GM21381 (cell line): ENCODE measurements around the gene RASD2.

Experiments used
- ATAC-seq: cut with Tn5 transposase; IDR thresholded peaks from one replicate; pipeline ENCODE4 v1.9.1; 2021; ENCODE audit warnings: mild to moderate bottlenecking, moderate library complexity; ENCODE audit not compliant: unreplicated experiment

Gene RASD2

DNA sequence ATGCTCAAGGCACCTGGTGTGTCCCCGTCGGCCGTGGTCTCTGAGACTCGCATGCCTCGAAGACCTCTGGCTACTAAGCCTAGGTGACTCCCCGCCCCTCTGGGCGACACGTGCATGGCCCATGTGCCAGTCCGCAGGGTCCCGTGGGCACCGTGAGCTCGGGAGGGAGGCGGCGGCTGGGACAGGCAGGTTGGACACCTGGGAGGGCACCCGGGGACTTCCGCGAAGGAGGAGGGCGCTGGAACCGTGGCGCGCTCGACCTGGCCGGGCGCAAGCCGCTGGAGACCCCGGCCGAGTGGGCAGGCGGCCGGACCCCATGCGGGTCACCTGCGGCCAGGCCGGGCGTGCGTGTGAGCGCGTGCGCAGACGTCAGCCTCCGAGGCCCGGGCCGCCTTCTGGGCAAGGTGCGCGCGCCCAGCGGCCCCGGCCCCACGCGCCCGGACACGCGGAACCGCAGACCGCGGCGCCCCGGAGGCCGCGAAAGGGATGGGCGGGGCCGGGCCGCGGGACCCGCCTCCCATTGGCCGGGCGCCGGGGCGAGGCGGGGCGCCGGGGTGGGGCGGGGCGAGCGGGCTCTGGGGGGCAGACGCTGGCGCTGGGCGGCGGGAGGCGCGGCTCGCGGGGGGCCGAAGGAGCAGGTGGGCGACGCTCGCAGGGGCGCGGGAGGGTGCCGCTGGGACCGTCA is 579 bp upstream of the RASD2 start:
- ATAC-seq: no peak

DNA sequence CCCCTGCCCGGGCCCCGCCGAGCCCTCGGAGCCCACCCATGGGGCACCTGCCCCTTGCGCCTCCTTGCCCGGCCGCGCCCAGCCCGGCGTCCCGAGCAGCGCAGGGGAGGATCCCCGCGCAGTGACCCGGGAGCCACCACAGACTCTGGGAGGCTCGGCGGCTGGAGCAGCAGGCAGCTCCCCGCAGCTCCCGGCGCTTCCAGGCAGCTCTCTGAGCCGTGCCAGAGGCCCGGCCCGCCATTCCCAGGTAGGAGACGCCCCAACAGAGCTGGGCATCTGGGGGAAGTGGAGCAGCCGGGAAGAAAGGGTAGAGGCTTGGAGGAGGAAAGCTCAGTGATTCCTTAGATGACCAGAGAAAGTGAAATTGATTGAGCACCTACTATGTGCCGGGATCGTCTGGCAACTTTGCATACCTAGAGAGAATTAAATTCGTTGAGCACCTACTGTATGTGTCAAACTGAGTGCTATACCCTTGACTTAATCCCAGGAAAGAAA is 670 bp downstream of the RASD2 start:
- ATAC-seq: no peak

DNA sequence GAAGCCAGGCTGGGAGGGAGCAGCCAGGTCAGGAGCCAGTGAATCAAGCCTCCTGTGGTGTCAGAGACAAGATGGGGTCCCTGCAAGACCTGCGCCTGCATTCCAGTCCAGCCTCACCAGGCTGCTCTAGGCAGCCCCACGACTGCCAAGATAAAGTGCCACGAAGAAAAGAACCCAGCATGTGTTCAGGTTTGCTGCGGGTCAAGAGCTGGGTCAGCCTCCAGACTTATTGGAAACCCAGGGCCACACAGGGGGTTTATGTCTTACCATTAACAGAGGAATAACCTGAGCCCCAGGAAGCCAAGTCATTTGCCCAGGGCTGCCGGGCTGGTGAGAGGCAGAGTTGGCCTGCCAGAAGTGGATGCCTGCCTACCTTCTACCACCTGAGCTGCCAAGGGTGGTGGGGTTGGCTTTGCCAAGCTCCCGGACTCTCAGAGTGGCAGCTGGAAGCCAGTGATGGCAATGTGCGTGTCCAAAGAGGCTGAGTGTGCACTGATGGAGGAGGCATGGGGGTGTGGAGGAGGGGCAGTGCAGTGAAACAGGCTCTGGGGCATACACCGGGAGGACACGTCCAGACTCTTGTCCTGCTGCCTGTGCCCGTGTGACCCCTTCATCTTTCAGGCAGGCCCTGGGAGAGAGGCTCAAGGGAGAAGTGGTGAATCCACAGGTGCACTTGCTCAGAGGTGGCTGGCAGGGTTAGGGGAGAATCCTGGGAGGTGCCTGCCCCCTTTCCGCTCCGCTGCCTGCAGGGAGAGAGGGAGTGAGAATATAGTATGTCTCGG is 1.7 kb downstream of the RASD2 start:
- ATAC-seq: no peak

DNA sequence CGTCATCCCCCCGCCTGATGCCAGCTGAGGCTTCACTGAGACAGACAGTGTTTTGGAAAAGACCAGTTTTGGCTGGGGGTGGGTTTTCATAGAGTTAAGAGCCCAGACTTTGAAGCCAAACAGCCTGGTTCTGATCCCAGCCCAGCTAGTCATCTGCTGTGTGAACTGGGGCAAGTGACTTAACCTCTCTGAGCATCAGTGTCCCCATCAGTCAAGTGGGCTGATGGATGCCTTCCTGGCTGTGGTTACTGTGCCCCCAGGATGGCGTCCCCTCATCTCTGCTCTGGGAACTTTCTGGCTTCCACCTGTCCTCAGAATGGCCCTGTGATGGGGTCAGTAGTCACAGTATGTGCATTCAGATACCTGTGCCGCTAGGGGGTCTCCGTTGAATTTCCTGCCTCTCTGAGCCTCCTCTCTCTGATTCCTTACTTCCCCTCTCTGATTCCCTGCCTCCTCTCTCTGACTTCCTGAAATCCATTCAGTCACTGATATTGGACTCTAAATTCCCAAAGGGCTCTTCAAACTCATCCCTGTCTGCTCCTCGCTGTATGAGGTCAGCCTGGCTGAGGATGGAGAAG is 2.4 kb downstream of the RASD2 start:
- ATAC-seq: no peak

DNA sequence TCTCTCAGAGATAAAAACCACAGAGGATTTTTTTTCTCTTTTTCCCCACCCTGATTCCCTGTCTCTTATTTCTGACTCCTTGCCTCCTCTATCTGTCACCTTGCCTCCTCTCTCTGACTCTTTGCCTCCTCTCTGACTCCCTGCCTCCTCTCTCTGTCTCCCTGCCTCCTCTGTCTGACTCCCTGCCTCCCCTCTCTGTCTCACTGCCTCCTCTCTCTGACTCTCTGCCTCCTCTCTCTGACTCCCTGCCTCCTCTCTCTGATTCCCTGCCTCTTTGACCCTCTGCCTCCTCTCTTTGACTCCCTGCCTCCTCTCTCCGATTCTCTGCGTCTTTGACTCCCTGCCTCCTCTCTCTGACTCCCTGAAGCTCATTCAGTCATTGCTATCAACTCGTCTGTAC is 3.1 kb downstream of the RASD2 start:
- no peak for ATAC-seq

DNA sequence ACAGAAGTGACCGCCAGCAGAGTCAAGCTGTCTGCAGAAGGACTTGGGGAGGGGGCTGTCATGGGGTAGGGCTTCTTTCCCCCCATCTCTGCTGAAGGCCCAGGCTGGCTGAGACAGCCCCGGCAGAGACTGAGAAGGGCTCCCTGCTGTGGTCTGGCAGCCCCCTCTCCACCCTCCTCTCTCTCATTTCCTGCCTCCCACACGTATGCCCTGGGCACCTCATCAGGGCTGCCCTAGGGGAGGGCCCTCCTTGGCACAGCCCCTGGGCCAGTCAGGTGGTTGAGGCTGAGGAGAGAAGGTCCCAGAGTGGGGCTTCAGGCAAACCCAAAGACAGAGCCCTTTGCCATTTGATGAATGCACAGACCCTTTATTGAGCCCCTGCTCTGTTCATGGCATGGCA is 3.6 kb downstream of the RASD2 start:
- no peak for ATAC-seq

DNA sequence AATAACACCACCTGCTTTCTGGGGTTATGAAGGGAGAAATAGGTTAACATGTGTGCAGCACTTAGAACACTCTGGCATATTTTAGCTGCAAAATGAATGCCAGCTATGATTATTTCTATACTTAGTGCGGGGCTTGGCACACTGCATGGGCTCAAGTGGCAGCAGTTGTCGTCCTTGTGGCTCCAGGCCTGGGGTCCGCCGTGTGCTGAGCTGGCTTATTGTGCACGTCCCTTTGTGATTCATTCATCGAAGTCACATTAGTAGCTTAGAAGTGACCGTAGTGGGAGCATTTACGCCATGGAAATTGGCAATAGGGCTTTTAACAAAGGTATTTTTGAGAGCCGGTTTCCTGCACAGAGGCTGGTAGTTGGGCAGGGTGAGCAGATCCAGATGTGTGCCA is 4.2 kb downstream of the RASD2 start:
- ATAC-seq: no peak

DNA sequence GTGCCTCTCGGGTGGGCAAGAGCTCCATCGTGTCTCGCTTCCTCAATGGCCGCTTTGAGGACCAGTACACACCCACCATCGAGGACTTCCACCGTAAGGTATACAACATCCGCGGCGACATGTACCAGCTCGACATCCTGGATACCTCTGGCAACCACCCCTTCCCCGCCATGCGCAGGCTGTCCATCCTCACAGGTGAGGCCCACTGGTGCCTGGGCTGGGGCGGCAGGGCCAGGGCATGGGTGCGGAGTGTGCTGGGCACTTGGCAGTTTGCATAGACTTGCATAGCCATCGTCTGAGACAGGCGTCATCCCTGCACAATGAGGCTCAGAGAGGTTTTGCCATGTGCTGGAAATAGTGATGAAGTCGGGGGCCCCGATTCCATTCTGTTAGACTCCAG is 6.3 kb downstream of the RASD2 start:
- ATAC-seq: no peak

DNA sequence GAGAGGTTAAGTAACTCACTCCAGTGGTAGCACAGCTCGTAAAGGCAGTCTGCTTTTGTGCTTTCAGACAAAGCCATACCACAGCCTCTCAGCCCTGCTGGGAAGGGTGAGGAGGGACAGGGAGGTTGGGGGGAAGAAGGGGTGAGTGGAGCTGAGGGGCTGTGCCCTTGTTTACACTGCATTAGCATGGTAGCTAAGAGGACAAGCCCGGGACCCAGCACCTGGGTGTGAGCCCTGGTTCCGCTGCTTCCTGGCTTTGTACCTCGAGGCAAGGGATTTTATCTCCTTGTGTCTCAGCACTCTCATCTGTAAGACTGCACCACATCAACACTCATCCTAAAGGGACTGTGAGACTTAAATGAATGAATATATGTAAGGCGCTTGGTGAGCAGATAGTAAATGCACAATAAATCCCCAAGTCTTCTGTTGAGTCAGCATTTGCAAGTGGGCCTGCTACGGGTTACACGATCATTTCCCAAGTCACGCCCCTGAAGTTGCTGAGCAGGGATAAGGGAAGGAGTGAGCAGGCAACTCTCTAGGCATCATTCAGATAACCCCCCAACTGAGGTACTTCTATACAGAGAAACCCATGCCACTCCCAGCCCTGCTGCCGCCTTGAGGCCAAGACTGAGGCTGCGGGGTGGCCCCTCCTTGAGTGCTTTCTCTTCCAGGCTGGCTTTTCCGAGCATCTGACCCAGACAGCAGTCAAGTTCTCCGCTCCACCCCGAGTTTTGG is 7.5 kb downstream of the RASD2 start:
- no peak for ATAC-seq

DNA sequence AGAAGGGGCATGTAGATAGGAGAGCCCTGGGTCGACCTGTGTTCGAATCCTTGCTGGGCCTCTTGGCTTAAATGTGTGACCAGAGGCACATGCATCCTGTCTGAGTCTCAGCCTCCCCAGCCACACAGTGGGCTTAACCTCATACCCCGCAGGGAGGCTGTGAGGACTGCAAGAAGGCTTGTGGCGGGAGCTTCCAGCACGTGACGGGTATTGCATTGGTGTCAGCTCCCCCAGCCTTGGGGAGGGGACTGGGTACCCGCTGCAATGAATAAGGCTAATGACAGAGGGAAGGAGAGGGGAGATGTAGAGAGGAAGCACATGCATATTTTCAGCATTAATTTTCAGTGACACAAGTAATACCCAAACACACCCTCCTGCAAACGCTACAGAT is 8.1 kb downstream of the RASD2 start:
- ATAC-seq: no peak

DNA sequence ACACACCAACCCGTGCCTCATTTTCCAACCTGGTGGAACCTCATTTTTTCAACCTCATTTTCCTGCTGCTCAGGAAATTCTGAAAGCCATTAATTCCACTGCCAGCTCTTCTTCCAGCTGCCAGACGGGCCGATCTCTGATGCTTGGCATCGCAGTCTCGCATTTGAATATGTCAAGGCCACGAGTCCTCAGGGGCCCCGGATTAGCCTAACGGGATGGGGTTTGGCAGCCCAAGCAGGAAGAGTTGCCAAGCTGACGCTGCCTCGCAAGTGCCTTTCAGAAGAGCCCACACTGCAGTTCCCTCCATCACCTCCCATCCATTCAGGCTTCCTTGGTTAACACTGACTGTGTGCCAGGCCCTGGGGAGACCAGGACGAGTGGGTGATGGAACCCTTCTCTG is 8.7 kb downstream of the RASD2 start:
- no peak for ATAC-seq

DNA sequence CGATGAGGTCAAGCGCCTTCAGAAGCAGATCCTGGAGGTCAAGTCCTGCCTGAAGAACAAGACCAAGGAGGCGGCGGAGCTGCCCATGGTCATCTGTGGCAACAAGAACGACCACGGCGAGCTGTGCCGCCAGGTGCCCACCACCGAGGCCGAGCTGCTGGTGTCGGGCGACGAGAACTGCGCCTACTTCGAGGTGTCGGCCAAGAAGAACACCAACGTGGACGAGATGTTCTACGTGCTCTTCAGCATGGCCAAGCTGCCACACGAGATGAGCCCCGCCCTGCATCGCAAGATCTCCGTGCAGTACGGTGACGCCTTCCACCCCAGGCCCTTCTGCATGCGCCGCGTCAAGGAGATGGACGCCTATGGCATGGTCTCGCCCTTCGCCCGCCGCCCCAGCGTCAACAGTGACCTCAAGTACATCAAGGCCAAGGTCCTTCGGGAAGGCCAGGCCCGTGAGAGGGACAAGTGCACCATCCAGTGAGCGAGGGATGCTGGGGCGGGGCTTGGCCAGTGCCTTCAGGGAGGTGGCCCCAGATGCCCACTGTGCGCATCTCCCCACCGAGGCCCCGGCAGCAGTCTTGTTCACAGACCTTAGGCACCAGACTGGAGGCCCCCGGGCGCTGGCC is 11.0 kb downstream of the RASD2 start:
- ATAC-seq: no peak

DNA sequence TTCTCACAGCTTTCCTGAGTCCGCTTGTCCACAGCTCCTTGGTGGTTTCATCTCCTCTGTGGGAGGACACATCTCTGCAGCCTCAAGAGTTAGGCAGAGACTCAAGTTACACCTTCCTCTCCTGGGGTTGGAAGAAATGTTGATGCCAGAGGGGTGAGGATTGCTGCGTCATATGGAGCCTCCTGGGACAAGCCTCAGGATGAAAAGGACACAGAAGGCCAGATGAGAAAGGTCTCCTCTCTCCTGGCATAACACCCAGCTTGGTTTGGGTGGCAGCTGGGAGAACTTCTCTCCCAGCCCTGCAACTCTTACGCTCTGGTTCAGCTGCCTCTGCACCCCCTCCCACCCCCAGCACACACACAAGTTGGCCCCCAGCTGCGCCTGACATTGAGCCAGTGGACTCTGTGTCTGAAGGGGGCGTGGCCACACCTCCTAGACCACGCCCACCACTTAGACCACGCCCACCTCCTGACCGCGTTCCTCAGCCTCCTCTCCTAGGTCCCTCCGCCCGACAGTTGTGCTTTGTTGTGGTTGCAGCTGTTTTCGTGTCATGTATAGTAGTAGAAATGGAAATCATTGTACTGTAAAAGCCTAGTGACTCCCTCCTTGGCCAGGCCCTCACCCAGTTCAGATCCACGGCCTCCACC is 11.7 kb downstream of the RASD2 start:
- ATAC-seq: no peak

DNA sequence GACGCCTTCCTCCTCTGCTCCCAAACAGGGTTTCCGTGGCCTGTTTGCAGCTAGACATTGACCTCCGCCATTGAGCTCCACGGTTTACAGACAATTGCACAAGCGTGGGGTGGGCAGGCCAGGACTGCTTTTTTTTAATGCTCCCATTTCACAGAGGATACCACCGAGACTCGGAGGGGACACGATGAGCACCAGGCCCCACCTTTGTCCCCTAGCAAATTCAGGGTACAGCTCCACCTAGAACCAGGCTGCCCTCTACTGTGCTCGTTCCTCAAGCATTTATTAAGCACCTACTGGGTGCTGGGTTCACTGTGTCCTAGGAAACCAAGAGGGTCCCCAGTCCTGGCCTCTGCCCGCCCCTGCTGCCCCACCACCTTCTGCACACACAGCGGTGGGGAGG is 12.2 kb downstream of the RASD2 start:
- no peak for ATAC-seq

DNA sequence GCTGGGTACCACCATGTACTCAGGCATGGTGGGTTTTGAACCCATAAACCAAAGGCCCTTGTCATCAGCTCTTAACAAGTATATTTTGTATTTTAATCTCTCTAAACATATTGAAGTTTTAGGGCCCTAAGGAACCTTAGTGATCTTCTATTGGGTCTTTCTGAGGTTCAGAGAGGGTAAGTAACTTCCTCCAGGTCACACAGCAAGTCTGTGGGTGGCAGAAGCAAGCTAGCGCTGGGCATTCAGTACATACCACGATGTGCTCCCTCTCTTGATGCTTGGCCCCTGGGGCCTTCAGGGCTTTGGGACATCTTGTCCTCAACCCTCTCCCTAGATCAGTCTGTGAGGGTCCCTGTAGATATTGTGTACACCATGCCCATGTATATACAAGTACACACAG is 12.7 kb downstream of the RASD2 start:
- no peak for ATAC-seq

DNA sequence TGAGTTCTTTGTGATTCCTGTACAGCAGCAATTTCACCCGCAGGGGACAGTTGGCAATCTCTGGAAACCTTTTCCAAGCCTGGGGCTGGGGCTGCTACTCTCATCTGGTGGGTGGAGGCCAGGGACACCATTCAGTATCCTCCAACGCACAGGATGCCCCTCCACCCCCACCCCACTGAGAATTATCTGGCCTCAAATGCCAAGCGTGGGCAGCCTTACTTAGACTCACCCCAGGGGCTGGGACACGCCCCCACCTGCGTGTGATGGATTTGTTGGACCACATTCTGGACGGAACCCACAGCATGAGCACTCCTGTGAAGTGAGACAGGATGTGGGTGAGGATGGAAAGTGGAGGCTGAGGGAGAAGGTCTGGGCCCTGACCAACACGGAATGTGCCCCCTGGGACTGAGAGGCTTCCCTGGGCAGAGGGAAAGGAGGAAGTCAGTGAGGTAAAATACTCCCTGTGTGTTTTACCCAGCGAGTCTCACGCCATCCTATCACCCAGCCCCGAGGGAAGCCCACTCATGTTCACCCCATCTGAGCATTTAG is 13.7 kb downstream of the RASD2 start:
- ATAC-seq: no peak

DNA sequence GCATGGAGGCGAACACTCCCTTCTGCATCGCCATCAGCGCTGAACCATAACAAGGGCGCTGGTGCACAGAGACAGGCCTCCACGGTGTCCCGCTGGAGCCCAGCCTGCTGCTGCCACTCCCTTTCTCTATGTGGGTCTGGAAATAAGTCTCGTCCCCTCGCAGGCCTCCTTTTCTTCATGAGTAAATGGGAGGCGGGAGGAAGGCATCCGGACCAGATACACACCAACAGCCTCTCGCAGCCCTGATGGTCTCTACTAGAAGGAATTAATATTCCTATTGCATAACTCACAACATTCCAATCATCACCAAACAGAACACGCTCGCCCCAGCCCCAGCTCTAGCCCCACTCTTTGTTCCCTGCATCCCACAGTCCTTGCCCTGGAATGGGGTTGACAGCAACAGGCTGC is 14.9 kb downstream of the RASD2 start:
- no peak for ATAC-seq

DNA sequence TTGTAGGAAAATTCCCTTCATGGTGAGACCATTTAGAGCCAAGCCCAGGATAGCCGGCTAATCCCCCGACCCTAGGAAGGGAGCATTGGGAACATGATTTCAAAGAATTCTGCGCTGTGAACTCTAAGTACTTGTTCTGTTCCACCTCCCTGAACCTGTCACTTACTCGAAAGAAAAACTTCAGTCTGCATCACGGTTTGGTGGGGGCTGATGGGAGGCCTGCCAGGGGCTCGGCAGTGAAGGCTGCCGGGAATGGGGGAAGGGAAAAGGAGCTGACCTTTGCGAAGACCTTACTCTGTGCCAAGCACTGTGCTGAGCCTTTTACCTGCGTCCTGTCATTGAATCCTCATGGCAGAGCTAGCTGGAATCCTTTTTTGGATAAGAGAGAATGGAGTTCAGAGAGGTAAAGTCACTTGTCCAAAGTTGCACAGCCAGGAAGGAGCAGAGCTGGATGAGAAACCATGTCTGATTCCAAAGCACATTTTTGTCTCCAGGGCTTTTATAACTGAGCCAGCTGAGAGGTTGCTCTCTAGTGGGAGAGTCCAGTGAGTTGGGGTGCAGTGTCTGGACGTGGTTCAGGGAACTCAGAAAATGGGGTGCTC is 15.4 kb downstream of the RASD2 start:
- no peak for ATAC-seq

DNA sequence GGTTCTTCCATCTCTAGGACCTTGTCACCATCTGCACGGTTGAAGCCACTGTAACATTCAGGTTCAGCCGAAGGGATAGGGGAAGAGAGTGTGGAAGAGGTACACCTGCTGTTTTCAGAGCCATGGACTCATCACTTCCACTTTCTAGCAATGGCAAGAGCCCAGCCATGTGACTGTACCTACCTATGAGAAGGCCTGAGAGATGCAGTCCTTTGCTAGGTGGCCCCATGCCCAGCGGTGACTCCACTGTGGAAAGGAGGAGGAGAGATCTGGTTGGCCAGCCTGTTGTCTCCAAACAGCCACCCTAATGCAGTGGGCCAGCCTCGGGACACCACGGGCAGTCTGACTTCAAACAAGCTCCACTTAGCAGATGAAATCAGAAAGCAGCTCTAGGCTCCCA is 16.0 kb downstream of the RASD2 start:
- no peak for ATAC-seq

DNA sequence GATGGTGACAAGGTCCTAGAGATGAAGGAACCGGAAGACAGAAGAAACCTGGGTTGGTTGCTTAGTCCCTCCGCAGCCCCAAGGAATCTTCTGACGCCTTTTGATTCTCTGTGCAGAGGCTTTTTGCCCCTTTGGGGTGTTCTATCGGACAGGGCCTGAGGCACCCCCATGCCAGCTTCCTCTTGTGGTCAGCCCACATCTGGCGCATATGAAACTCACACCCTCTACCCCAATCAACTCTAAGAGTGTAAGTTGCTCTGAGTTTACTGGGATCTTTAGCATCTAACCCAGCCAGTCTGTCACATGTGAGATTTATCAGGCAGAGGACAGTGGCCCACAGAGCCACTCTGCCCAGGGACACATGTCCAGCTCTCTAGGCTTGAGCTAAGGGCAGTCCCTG is 17.4 kb downstream of the RASD2 start:
- ATAC-seq: no peak
